Caki2 (cell line): ENCODE results near the gene STC2. TPM values are rescaled to one million over a fixed set of nuclear protein-coding genes. Genes with fewer than 3 reads are reported as not detected.

Experiments
- DNase-seq: peaks from one replicate; pipeline ENCODE4 v3.0.0-alpha.2; 2015; ENCODE audit warnings: low read depth
- in situ Hi-C: cut with HindIII; loops from 2 replicates; pipeline ENCODE4 v1.10.0; 2016; ENCODE audit warnings: low sequenced_read_pairs, low pct_unique_long_range_greater_than_20kb, mixed read lengths
- total RNA-seq: library from RNA; depleted of rRNA; stranded (reverse); fragments of >200 nt; shearing (Covaris generic); gene quantifications from 2 replicates; pipeline ENCODE4 v1.2.3, GENCODE V29; 2014; ENCODE audit warnings: low replicate concordance

STC2 gene
- total RNA-seq, 1 experiment from 2014 or later: 25.5 TPM

DNA sequence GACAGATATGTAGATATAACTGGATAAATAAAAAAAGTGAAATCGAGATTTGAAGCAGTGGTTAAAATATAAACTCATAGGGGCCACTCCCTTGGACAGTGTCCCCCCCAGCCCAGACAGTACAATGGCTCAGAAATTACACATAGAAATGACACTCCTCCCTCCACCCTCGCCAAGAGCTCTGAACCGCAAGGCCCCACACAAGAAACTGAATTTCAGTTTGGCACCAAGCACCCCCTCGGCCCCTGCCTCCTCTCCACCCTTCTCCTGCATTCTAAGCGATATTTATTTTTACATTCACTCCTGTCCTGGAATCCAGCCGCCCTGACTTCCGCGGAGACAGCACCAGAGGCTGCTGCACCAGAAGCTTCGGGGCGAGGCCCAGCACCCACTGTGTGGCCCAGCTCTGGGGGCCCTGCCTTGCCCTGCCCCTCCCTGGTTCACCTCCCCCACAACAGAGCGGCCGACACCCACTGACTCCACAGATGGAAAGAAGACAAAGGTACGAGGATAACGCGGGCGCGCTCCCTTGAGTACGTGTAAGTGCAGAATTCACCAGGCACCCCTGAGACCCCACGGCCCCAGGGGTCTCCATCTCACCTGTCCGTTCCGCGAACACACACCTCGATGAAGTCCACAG, 11.0 kb downstream of the STC2 start:
- DNase-seq: no peak
- in situ Hi-C loops: no loop called here

DNA sequence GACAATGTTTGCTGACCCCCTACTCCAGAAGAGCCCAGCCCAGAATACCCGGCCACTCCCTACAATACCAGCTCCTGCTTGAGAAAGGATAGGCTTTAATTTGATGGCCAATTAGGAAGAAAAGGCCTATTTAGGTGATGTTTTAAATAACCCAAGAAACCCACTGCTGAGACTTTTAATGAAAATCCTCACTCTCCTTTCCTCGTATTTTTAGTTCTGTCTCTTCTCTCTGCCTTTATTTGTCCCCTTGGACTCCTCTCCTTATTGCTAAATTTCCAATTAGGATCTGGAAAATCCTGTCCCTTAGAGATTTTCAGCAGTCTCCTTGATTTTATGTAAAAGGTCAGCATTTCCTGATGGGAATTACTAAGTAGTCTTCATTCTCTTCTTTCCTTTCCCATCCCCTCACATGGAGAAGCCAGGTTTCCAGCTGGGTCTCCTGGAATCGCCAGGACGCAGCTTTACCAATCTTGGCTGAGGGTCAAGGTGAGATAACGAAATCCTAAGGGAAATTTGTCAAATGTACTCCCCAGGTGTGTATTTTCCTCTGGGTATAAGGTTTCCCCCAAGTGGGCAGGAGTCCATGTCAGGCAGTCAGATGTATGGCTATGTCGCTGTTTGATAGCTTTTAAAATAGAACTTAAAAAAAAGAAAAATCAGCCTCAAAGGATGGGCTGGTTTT, 11.7 kb downstream of the STC2 start:
- no peak for DNase-seq
- in situ Hi-C loops: no loop called here

DNA sequence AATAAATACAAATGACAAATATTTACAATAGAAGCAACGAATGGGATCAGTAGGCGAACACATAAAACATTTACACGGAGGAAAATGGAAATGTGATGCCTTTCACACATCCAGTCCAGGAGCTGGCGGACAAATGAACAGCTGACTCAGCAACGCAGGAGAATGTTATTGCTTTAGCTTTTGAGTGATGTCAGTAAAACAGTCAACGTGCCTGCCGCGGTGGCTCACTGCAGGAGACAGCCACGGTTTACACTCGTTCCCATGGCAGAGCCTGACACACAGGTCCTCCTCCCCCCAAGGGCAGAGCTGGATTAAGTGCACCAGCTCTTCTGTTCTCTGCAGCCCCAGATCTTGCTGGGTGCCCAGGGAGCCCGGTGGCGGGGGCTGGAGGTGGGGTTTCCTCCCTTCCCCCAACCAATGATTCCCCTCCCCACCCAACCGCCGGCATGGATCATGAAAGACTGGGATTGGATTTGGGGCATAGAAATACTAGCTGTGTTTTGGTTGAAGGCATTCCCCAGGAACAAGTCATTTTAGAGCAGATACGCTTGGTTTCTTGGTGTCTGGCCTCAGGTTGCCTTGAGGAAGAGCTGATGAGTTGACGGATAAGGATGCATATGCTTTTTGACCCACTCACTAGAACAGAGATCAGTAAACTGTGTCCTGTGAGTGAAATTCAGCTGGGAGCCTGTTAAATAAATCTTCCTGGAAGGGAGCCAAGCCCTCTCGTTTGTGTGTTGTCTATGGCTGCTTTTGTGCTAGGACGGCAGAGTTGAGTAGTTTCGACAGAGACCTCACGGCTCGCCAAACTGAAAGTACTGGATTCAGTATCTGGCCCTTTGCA, 12.5 kb downstream of the STC2 start:
- in situ Hi-C loops: no loop called here
- peak; percentile 85 for DNase-seq

DNA sequence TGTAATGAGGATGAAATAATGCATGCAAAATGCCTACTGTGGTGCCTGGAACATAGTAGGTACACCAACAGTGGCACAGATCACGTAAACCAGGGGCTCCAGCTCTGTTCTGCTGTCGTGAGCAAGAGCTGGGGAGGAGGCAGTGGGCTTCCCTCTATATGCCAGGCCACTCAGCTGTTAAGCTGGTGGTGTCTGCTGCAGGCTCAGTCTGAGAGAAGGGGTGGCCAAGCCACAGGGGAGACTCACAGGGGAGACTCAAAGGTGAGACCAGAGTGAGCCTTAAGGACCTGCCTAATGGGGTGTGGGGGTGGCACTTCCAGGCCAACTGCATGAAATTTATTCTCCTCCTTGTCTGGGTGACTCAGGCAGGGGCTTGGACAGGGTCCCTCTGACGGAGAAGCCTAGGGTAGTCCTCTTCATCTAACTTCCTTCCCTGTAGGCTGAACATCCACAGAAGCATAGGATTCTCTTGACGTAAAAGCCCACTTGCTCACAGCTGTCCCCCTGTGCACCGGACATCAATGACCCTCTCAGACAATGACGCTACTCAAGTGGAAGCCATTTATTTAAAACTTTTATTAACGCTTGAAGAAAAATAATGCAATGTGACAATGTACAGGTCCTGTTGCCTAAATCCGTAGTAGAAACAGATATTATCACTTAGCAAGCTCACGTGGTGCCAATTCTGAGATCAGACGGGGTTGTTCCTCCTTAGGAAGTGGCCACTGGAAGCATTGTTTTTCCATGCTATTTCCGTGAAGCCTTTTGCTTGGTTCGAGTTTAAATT, 13.9 kb downstream of the STC2 start:
- DNase-seq: no peak
- in situ Hi-C loops: no loop called here

DNA sequence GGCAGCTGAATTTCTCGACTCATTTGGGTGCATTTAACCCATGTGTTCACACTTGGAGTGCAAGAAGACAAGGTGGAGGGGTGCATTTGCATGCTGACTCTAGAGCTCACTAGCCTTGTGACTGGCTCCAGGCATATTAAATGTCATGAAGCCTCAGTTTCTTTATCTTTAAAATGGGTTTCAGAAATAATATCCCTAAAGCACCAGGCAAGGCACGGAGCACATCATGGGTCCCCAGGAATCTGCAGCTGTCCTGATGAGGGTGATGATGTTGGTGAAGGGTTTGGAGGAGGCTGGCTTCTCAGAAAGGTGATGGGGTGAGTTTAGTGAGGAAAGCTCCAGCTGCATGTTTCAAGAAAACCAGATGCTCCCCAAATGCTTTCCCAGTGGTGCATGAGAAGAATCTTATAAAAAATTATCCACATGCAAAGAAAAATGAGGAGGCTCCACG, 14.8 kb downstream of the STC2 start:
- in situ Hi-C loops: no loop called here
- no peak for DNase-seq

DNA sequence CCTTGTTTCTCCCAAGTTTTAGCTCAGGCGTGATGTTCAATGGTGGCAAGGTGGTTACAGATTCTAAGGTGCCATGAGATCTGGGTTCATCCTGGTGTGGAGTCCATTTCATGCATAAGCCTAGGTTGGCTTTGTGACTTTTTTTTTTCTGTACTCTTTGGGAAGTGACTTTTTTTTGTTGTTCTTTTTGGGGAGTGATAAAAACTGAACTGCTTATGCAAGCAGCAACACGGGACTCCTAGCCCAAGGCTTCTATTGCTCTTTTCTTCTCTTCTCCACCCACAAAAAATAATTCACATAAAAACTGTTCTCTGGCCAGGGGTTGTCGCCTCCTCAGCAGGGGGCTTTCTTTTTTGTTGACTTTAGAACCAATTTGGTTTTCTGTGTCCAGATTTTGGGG, 15.4 kb downstream of the STC2 start:
- in situ Hi-C loops: no loop called here
- DNase-seq: no peak

DNA sequence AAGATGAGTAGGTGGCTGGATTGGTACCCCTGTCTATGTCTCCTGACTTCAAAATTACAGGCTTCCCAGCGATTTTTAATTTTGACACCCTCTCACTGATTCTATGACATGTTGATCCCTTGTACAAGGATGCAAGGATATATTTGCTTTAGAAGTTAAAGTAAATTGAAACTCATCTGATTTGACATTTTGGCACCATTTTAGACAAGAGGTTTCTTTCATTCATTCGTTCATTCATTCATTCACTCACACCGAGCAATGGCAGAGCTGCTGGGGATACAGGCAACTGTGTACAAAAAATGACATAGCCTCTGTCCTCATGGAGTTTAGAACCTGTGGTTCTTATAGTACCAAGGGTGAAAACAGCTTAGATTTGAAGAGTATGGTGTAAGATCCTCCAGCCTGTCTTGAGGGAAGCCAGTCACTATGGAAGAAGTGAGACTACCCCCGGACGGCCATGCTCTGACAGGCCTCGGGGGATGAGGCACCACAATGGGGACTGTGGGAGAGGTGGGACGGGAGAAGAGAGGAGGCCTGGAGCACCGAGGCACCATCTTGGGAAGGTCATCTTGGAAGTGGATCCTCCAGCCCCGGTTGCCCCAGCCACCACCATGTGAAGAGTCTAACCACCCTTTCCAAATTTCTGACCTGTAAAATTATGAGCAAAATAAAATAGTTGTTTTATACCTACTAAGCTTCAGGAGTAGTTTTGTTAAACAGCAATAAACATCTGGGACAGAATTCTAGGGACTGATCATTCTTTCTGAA, 16.2 kb downstream of the STC2 start:
- no peak for DNase-seq
- in situ Hi-C loops: no loop called here

DNA sequence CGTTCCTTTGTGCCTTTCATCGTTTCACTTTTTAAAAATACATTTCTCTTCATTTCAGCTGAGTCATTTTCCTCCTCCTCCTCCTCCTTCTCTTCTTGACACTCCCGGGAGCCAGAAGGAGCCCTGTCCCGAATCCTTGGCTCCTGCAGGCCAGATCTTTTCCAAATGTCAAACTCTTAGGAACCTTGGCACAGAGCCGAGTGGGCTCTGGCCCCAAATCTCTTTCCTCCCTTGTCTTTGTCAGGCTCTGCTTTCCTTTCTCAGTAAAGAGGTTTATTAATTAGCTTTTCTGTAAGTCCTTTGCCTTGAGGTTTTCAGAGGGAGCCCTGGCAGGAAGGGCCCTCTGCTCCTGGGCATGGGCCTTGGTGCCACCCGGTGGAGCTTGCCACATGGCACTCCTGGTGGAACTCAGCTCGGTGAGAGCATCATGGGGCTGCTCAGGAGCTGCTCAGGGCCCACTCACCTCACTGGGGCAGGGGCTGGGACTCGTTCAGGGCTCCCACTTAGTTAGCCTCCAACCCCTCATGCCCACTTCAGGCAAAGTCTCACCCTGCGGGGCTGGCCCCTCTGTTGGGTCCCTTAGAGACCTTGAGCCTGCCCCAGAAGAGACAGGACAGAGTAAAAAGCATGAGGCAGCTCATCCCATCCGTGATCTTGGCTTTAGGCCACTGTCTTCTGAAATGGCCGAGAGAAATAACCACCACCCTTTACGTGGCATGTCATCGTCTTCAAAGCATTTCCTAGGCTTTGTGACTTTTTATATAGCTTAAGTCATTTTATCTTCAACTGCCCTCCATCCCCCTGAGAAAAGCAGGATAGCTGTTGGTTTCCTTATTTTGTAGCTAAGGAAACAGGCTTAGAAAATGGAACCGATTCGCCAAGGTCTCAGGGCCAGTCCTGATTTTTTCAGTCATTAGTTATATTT, 17.1 kb downstream of the STC2 start:
- DNase-seq: no peak
- in situ Hi-C loops: no loop called here

DNA sequence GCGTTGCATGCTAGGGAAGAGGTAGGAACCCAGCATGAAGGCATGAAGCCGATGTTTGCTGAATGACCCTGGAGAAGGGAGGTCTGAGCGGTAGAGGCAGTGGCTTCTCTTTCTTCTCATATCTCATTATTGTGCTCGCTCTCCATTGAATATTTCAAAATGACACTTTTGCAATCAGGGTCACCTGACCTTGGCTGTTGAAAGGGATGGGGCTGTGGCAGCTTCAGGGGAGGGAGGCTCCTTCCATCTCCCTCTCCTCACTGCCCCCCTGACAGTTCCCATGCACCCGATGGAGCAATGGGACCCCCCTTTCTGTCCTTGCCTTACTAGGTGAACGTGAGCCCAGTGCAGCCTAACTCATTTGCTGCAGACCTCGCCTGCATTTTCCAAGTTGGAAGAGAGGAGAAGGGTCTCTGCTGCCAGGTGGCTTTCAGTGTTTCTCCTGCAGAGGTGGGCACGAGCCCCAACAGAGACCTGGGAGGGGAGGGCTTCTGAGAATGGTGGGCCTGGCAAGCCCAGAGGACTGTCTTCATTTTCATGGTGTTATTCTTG, 17.9 kb downstream of the STC2 start:
- no peak for DNase-seq
- in situ Hi-C loops: no loop called here

DNA sequence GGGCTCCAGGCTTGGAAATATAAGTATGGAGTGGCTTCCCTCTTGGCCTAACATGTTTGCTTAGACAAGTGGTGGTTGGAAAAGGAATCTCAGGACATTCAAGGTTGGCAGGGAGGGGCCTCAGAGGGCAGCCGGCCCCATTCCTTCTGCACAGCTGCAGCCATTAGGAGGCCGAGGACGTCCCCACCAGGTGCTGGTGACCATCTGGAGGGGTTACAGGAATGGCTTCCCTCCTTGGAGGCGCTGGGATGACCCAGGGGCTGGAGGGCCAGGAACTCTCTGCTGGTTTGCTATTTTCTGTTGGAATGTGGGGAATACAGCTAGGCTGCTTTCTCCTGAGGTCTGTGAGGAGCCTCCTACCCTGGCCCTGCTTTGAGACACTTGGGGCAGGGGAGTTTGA, 18.5 kb downstream of the STC2 start:
- in situ Hi-C loops: no loop called here
- DNase-seq: no peak

DNA sequence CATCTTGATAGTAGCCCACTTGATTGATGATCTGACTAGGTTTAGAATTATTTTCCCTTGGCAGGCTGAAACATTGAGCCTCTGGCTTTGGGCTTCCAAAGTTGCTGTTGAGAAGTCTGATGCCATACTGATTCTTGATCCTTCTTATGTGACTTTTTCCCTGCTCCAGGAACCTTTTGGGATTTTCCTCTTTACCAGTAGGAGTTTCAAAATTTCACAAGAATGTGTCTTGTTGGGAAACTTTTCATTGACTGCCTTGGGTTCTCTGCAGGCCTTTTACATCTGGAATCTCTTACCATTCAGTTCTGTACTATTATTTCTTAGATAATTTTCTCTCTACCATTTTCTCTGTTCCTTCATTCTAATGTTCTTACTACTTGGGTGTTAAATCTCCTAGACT, 20.0 kb downstream of the STC2 start:
- no peak for DNase-seq

DNA sequence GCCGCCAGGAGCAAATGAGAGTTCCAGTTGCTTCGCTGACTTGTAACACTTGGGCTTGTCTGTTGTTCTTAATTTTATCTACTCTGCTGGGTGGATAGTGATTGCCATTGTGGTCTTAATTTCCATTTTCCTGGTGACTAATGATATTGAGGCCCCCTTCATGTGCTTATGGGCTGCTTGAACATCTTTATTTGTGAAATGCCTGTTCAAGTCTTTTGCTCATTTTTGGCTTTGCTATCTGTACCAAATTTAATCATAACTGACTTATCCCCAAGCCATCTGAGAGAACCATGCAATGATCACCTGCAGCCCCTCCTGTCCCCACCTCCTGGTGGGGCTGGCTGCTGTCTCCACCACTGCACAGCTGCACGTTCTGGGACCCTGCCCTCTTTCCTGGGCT, 20.5 kb downstream of the STC2 start:
- DNase-seq: no peak
- in situ Hi-C loops: no loop called here

More for the DNA sequence above, 20.0 kb downstream of the STC2 start:
- in situ Hi-C loops: no loop called here

DNA sequence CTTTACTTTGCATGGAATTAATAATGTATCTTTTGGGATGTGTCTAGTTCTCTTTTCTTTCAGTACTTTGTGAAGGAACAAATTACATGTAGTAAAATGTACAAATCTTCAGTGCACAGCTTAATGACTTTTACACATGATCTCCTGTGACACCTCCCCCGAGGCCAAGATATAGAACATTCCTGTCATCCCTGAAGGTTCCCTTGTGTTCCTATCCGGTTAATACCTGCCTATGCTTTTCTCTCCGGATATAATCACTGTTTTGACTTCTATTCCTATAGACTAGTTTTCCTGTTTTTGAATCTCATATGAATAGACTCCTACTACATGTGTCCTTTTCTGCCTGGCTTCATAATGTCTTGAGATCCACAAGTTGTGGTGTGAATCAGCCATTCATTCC, 21.5 kb downstream of the STC2 start:
- in situ Hi-C loops: no loop called here
- no peak for DNase-seq

DNA sequence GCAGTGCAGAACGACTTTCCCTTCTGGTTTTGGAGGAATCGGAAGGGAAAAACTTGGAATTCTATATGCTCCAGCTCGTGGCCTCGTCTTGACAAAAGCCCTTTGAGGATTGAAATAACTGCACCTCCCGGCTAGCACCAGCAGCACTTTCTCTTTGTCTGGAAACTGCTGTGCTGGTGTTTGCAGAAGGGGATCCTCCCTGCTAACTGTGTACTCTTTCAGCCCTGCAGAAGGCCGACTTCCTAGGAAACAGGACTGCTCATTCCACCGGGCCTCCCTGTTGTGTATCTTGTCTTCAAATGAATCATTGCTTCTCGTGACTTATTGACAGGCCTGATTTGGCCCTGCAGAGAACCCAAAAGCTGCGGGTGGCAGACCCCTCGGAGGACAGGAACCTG, 23.6 kb downstream of the STC2 start:
- DNase-seq: no peak
- in situ Hi-C loops: no loop called here

DNA sequence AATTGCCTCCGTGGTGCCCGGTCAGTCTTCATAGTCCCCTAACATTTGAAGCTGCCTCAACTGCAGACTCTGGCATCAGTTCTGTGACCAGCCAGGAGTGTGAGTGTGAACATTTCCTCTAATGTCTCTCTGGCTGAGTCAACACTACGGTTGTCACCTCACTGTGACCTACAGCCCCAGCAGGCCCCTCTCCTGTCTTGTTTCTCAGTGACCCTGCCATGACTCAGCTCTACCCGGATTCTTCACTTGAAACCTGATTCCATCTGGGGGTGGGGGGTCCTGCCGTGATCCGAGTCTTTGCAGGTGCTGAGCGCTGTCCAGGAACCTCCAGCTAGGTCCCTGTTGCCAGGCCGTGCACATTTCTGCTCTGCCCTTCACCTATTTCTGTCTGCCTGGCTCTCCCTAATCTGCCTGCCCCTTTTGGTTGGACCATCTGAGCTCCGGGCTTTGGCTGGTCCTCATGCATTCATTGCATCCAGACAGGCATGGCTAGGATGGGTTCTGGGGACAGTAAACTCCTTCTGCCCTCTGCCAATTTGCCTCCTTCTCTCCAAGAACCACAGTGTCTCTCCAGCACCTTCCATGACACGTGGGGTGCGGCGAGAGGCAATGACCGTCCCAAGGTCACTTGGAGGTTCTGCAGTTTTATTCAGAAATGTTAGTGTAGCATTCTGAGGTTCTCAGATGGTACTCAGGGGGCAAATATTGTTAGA, 24.2 kb downstream of the STC2 start:
- in situ Hi-C loops: no loop called here
- peak; percentile 60 for DNase-seq

DNA sequence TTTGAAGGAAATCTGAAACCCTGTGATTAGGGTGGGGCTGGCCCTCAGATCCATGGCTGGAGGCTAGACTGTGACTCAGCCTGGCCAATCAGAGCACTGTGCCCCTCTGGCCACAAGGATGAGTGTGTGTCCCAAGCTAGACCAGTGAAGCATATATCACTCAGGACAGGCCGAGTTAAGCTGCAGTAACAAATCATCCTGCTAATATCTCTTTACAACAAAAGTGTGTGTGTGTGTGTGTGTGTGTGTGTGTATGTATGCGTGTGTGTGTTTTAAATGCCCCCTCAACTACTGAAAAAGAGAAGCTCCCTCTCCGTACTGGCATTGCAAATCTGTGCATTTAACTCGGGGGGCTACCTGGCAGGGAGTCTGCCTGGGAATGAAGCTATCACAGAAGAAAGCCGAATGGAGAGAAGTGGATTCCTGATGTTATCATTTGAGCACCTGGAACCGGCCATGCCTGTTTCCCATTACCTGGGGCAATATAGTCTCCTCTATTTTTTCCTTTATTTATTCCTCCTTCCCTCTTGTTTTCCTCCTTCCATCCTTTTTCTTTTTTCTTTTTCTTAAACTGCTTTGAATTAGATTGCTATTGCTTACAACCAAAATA, 25.6 kb downstream of the STC2 start:
- in situ Hi-C loops: no loop called here
- peak; percentile 72 for DNase-seq
